ENCODE results near the gene KAT2B. TPM values are rescaled to one million over a fixed set of nuclear protein-coding genes. Genes with fewer than 3 reads are reported as not detected.

KAT2B gene
- total and polyA plus RNA-seq, 2 donors (not counting 1 experiment from before 2014, with no cell fraction given), result 21.7 to 57.5 TPM

- peak overlapping the region; percentile 58 for H2AFZ ChIP-seq (ENCODE audit: insufficient read depth, low read depth, low read length, poor library complexity, severe bottlenecking)
- TF ChIP-seq EZH2 (IDR thresholded peaks at IDR 0.05; ENCODE audit: borderline replicate concordance, insufficient read depth, low read depth, low read length, poor library complexity, severe bottlenecking) (no peak), CTCF (IDR thresholded peaks at IDR 0.05) (no peak)
- H3K4me3 Mint-ChIP-seq, result peak overlapping the region; percentile 78
- peaks cover 6% of the 10 kb centered on the region for H3K79me2 ChIP-seq (ENCODE audit: control insufficient read depth, insufficient read depth, low read length)
- H3K27me3 Mint-ChIP-seq, result no peaks in the 10 kb centered on the region
- H3K27me3 ChIP-seq (replicated peaks in 1 of 4; ENCODE audit: control extremely low read depth in 1 of 4, control insufficient read depth in 3 of 4, insufficient read depth in 4 of 4, low read length in 3 of 4), result no peaks in the 10 kb centered on the region
- H3K27ac Mint-ChIP-seq, result peak overlapping the region; percentile 95
- H3K9me3 Mint-ChIP-seq (ENCODE audit: insufficient read depth), result no peaks in the 10 kb centered on the region
- CTCF ChIA-PET, result interaction anchor here (0.9 to 1.4 kb wide), 5 partner anchors 57 to 86 kb away, joined by 3 to 5 read pairs (median 3); partner anchors contain the start of genes KAT2B and SGO1
- ATAC-seq (ENCODE audit: low read depth) (peak; percentile 97), DNase-seq (peak; percentile 91)
- peak overlapping the region; percentile 40 for H3K9ac ChIP-seq (ENCODE audit: low read length)
- POLR2A ChIA-PET, result interaction anchor here (0.9 to 1.4 kb wide), 2 partner anchors 73 to 86 kb away, joined by 4 to 5 read pairs; partner anchors contain the start of gene KAT2B
- peaks cover 36% of the 10 kb centered on the region for H3K4me1 Mint-ChIP-seq
- WGBS (ENCODE audit: insufficient coverage), result 0% methylated on average over 1 of the region's 10 CpGs
- peaks cover 6 to 39% of the 10 kb centered on the region in 2 experiments for H3K36me3 ChIP-seq (replicated peaks in 1 of 2; ENCODE audit: control extremely low read depth in 1 of 2, control insufficient read depth in 1 of 2, extremely low read depth in 1 of 2, insufficient read depth in 2 of 2, low read length in 1 of 2)
- no peaks in the 10 kb centered on the region for H4K20me1 ChIP-seq (ENCODE audit: control insufficient read depth, insufficient read depth, low read length, poor library complexity, severe bottlenecking)
- no peaks in the 10 kb centered on the region for H3K9me3 ChIP-seq (ENCODE audit: control extremely low read depth in 1 of 3, control insufficient read depth in 2 of 3, insufficient read depth in 1 of 3, low read length in 2 of 3)
- intact Hi-C loops (cut with micrococcal nuclease), result loop anchor here (1.0 to 5.0 kb wide), 7 partner anchors 36 to 979 kb away; partner anchors contain the start of genes KCNH8 and SGO1
- H3K4me1 ChIP-seq (ENCODE audit: control insufficient read depth in 2 of 2, insufficient read depth in 2 of 2, low read length in 2 of 2), result peaks cover 28 to 36% of the 10 kb centered on the region in 2 donors
- H3K27ac ChIP-seq (ENCODE audit: low read length in 2 of 2), result peak overlapping the region; percentile 93 to 94
- peak overlapping the region; percentile 2 to 51 (median 11) for H3K4me3 ChIP-seq (ENCODE audit: control extremely low read depth in 1 of 5, extremely low read depth in 1 of 5, insufficient read depth in 1 of 5, low read depth in 2 of 5, low read length in 4 of 5)
- H3K4me2 ChIP-seq (replicated peaks; ENCODE audit: low read depth, low read length, poor library complexity, severe bottlenecking), result peak overlapping the region; percentile 65
Observed at GRCh38 chr3:20125897-20126296, 85.7 kb downstream of the KAT2B start.

- H3K4me2 ChIP-seq (replicated peaks; ENCODE audit: low read depth, low read length, poor library complexity, severe bottlenecking), result no peak overlapping the region
- Mint-ChIP-seq H3K9me3 (ENCODE audit: insufficient read depth) (no peaks in the 10 kb centered on the region), H3K27ac (peak overlapping the region; percentile 7), H3K4me3 (no peak overlapping the region), H3K27me3 (no peaks in the 10 kb centered on the region), H3K4me1 (peaks cover 36% of the 10 kb centered on the region)
- ATAC-seq (ENCODE audit: low read depth) (no peak), DNase-seq (no peak)
- H3K4me3 ChIP-seq (ENCODE audit: control extremely low read depth in 1 of 5, extremely low read depth in 1 of 5, insufficient read depth in 1 of 5, low read depth in 2 of 5, low read length in 4 of 5), result no peak overlapping the region
- no CpG with 5 or more reads among the region's 2 CpGs for WGBS (ENCODE audit: insufficient coverage)
- H3K36me3 ChIP-seq (replicated peaks in 1 of 2; ENCODE audit: control extremely low read depth in 1 of 2, control insufficient read depth in 1 of 2, extremely low read depth in 1 of 2, insufficient read depth in 2 of 2, low read length in 1 of 2), result peaks cover 2 to 23% of the 10 kb centered on the region in 2 experiments
- H3K4me1 ChIP-seq (ENCODE audit: control insufficient read depth in 2 of 2, insufficient read depth in 2 of 2, low read length in 2 of 2), result peaks cover 28 to 36% of the 10 kb centered on the region in 2 donors
- intact Hi-C loops (cut with micrococcal nuclease), result loop anchor here (5.0 kb wide), 3 partner anchors 34 to 981 kb away; partner anchors contain the start of gene KCNH8
- no peaks in the 10 kb centered on the region for H3K9me3 ChIP-seq (ENCODE audit: control extremely low read depth in 1 of 3, control insufficient read depth in 2 of 3, insufficient read depth in 1 of 3, low read length in 2 of 3)
- no peaks in the 10 kb centered on the region for H3K27me3 ChIP-seq (replicated peaks in 1 of 4; ENCODE audit: control extremely low read depth in 1 of 4, control insufficient read depth in 3 of 4, insufficient read depth in 4 of 4, low read length in 3 of 4)
- H2AFZ ChIP-seq (ENCODE audit: insufficient read depth, low read depth, low read length, poor library complexity, severe bottlenecking), result no peak overlapping the region
- ChIA-PET CTCF (interaction anchor here (0.7 kb wide), 1 partner anchor 197 kb away, joined by 4 read pairs; no protein-coding TSS in a partner anchor), POLR2A (no interaction called here)
- no peak overlapping the region for H3K9ac ChIP-seq (ENCODE audit: low read length)
- H4K20me1 ChIP-seq (ENCODE audit: control insufficient read depth, insufficient read depth, low read length, poor library complexity, severe bottlenecking), result no peaks in the 10 kb centered on the region
- H3K79me2 ChIP-seq (ENCODE audit: control insufficient read depth, insufficient read depth, low read length), result peaks cover 6% of the 10 kb centered on the region
- TF ChIP-seq EZH2 (IDR thresholded peaks at IDR 0.05; ENCODE audit: borderline replicate concordance, insufficient read depth, low read depth, low read length, poor library complexity, severe bottlenecking) (no peak), CTCF (IDR thresholded peaks at IDR 0.05) (no peak)
- H3K27ac ChIP-seq (ENCODE audit: low read length in 2 of 2), result peak overlapping the region in 1 of 2 donors; percentile 94
Observed at GRCh38 chr3:20128358-20128757, 88.1 kb downstream of the KAT2B start.

All from B cell (primary cell).